Ascending aorta (tissue), 2 donors: ENCODE measurements around the gene GPR35. TPM values are rescaled to one million over a fixed set of nuclear protein-coding genes. Genes with fewer than 3 reads are reported as not detected.

Experiments
- DNase-seq, 2 donors: peaks; one replicate each; pipeline ENCODE4 v3.0.0-alpha.2; 2019; ENCODE audit warnings: low spot score in 2 of 2
- H3K27ac ChIP-seq, 2 donors: fragments of 200-600 bp; sonication (generic); one replicate each; pipeline ENCODE4 v1.5.1; 2016 to 2017; ENCODE audit warnings: mild to moderate bottlenecking in 1 of 2
- H3K27me3 ChIP-seq: fragments of 200-600 bp; sonication (generic); one replicate; pipeline ENCODE4 v1.5.1; 2017
- H3K36me3 ChIP-seq, 2 donors: fragments of 200-600 bp; sonication (generic); one replicate each; pipeline ENCODE4 v1.5.1; 2016
- H3K4me1 ChIP-seq, 2 donors: fragments of 200-600 bp; sonication (generic); one replicate each; pipeline ENCODE4 v1.5.1; 2016 to 2017; ENCODE audit warnings: mild to moderate bottlenecking in 1 of 2
- H3K4me3 ChIP-seq, 2 donors: fragments of 200-600 bp; sonication (generic); one replicate each; pipeline ENCODE4 v1.5.1; 2016 to 2017; ENCODE audit warnings: mild to moderate bottlenecking in 1 of 2
- H3K9me3 ChIP-seq, 2 donors: fragments of 200-600 bp; sonication (generic); one replicate each; pipeline ENCODE4 v1.5.1; 2016
- CTCF ChIP-seq, 3 experiments: fragments of 200-600 bp in 2 of 3; fragments of 450-650 bp in 1 of 3; sonication (generic) in 2 of 3; IDR thresholded peaks; one replicate each; pipeline ENCODE4 v1.5.1; 2016 to 2019; ENCODE audit warnings: antibody characterized with exemption in 3 of 3, mild to moderate bottlenecking in 1 of 3, moderate library complexity in 1 of 3
- intact Hi-C: fragments of 100-400 bp; cut with DNase I; formaldehyde crosslinking; loops from one replicate; pipeline ENCODE4 v1.15.1; 2023
- total RNA-seq: library from RNA; depleted of rRNA; stranded (reverse); fragments of >200 nt; gene quantifications from one replicate; pipeline ENCODE4 v1.1.0, GENCODE V29; 2016

GPR35 gene
- total RNA-seq, 1 donor from 2014 or later, result not detected

GRCh38 chr2:240663546-240664190 lies 38.4 kb downstream of the GPR35 start:
- Histone ChIP-seq H3K27ac (no peak overlapping the region), H3K9me3 (peaks cover 0 to 5% of the 10 kb centered on the region in 2 donors), H3K4me1 (no peaks in the 10 kb centered on the region), H3K4me3 (no peak overlapping the region), H3K36me3 (no peaks in the 10 kb centered on the region), H3K27me3 (no peaks in the 10 kb centered on the region)
- no peak for DNase-seq
- TF ChIP-seq CTCF (IDR thresholded peaks at IDR 0.05), result no peak
- intact Hi-C loops, result no loop called here

- H3K27ac ChIP-seq, result no peak overlapping the region
- no peaks in the 10 kb centered on the region for H3K27me3 ChIP-seq
- no peak for TF ChIP-seq CTCF (IDR thresholded peaks at IDR 0.05)
- no peak for DNase-seq
- no peak overlapping the region for H3K4me3 ChIP-seq
- intact Hi-C loops, result no loop called here
- no peaks in the 10 kb centered on the region for H3K36me3 ChIP-seq
- H3K9me3 ChIP-seq, result peaks cover 0 to 5% of the 10 kb centered on the region in 2 donors
- no peaks in the 10 kb centered on the region for H3K4me1 ChIP-seq
These were observed 39.3 kb downstream of the GPR35 start for GRCh38 chr2:240664622-240665021.

- intact Hi-C loops, result no loop called here
These were observed 45.1 kb downstream of the GPR35 start for GRCh38 chr2:240670402-240670801.

DNA sequence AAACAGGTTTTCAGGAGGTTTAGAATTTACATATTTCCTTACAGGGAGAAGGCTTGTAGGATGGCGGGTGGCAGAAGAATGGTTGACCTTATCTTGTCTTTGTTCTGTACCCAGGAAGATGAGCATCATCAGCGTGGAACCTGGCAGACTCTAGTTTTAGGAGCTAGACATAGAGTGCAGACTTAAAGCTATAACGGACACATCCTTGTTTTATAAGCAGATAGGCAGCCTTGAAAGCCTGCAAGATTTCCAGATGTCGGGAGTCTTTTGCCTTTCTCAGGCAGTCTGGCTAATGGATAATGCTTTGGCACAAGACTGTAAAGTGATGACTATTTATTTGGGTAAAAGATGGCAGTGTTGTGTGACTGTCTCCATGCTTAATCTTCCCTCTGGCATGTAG lies 45.7 kb downstream of the GPR35 start:
- no peak overlapping the region for H3K4me3 ChIP-seq
- TF ChIP-seq CTCF (IDR thresholded peaks at IDR 0.05), result no peak
- no peaks in the 10 kb centered on the region for H3K4me1 ChIP-seq
- no peak for DNase-seq
- no peaks in the 10 kb centered on the region for H3K27me3 ChIP-seq
- no peak overlapping the region for H3K27ac ChIP-seq
- intact Hi-C loops, result no loop called here
- H3K9me3 ChIP-seq, result no peaks in the 10 kb centered on the region
- H3K36me3 ChIP-seq, result no peaks in the 10 kb centered on the region

More at GRCh38 chr2:240670402-240670801, 45.1 kb downstream of the GPR35 start:
- Histone ChIP-seq H3K27me3 (no peaks in the 10 kb centered on the region), H3K4me3 (no peak overlapping the region), H3K9me3 (no peaks in the 10 kb centered on the region), H3K27ac (no peak overlapping the region), H3K36me3 (no peaks in the 10 kb centered on the region), H3K4me1 (no peaks in the 10 kb centered on the region)
- TF ChIP-seq CTCF (IDR thresholded peaks at IDR 0.05), result no peak
- DNase-seq, result no peak

DNA sequence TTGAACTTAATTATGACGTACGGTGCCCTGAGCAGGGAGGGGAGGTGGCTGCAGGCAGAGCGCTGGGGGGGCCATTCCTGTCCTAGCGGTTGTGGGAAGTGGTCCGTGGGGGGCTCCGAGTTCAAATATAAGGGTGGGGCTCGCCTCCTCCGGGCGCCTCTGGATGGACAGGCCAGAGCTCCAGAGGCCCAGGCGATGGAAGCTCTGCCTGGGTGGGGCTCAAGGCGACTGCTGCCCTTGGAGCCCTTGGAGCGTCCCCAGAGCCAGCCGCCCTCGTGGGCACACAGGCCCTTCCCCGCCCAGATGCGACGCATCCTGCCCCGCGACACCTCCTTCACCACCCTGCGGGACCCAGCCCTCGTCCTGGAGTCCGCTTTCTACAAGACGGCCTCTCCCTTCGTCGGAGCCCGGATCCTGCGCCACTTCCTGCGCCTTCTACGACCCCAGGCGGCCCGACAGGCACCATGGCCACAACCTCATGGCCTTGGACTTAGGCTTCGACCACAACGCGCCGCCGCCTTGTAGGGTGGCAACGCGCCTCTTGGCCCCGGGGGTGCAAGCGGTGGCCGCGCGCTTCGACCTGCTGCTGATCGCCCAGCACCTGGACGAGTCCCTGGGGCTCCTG lies 46.9 kb downstream of the GPR35 start:
- Histone ChIP-seq H3K4me1 (no peaks in the 10 kb centered on the region), H3K36me3 (no peaks in the 10 kb centered on the region), H3K4me3 (no peak overlapping the region), H3K27me3 (no peaks in the 10 kb centered on the region), H3K9me3 (no peaks in the 10 kb centered on the region), H3K27ac (no peak overlapping the region)
- no peak for DNase-seq
- no peak for TF ChIP-seq CTCF (IDR thresholded peaks at IDR 0.05)
- intact Hi-C loops, result no loop called here
